HEK293T (cell line): Measurements from ENCODE around the gene PACS2.

ENCODE experiments used
- BHLHE40 ChIP-seq: fragments of 450-650 bp; IDR thresholded peaks from 2 replicates; pipeline ENCODE4 v1.6.1; 2016; ENCODE audit warnings: mild to moderate bottlenecking, moderate library complexity, borderline replicate concordance
- ELF4 ChIP-seq: fragments of 450-650 bp; IDR thresholded peaks from 2 replicates; pipeline ENCODE4 v1.6.1; 2017; ENCODE audit warnings: antibody characterized with exemption
- FOXA1 ChIP-seq: fragments of 450-650 bp; IDR thresholded peaks from 2 replicates; pipeline ENCODE4 v1.6.1; 2016; ENCODE audit warnings: mild to moderate bottlenecking
- FOXK2 ChIP-seq: fragments of 450-650 bp; IDR thresholded peaks from 2 replicates; pipeline ENCODE4 v1.6.1; 2016; ENCODE audit warnings: mild to moderate bottlenecking
- FOXM1 ChIP-seq: fragments of 450-650 bp; IDR thresholded peaks from 2 replicates; pipeline ENCODE4 v1.6.1; 2017; ENCODE audit warnings: mild to moderate bottlenecking, borderline replicate concordance
- NFRKB ChIP-seq: fragments of 450-650 bp; IDR thresholded peaks from 2 replicates; pipeline ENCODE4 v1.6.1; 2016; ENCODE audit warnings: mild to moderate bottlenecking, moderate library complexity
- TF ChIP-seq, protein P1 (sequence below): fragments of 450-650 bp; IDR thresholded peaks from 2 replicates; pipeline ENCODE4 v1.6.1; 2016

DNA sequence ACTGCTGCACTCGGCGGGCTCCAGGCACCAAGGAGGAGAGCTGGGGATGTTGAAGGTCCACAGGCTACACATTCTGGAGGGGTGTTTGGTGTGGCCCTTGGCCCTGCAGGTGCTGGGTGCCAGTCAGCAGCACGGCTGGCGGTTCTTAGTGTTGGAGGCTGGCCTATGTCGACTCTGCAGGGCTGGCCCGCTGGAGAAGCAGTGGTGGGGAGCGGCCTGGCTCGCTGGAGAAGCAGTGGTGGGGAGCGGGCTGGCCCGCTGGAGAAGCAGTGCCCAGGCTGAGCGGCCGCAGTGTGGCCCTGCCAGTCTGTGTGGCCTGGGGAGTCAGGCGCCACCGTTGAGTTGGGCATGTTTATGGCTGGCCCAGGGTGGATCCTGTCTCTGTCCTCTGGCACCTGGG is 132.4 kb downstream of the PACS2 start:
- TF ChIP-seq BHLHE40 (no peak), FOXK2 (no peak), ELF4 (no peak), FOXM1 (no peak), FOXA1 (no peak), NFRKB (no peak)
- TF ChIP-seq, protein P1, sequence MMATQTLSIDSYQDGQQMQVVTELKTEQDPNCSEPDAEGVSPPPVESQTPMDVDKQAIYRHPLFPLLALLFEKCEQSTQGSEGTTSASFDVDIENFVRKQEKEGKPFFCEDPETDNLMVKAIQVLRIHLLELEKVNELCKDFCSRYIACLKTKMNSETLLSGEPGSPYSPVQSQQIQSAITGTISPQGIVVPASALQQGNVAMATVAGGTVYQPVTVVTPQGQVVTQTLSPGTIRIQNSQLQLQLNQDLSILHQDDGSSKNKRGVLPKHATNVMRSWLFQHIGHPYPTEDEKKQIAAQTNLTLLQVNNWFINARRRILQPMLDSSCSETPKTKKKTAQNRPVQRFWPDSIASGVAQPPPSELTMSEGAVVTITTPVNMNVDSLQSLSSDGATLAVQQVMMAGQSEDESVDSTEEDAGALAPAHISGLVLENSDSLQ, result no peak
